Suprapubic skin (tissue), 4 donors: Measurements from ENCODE around the gene PIGQ.

Source experiments
- CTCF ChIP-seq, 2 donors: fragments of 200-600 bp in 1 of 2; fragments of 450-650 bp in 1 of 2; sonication (generic) in 1 of 2; IDR thresholded peaks; one replicate each; pipeline ENCODE4 v1.5.1; 2016 to 2019; ENCODE audit warnings: antibody characterized with exemption in 2 of 2, mild to moderate bottlenecking in 1 of 2, moderate library complexity in 1 of 2
- POLR2A ChIP-seq, 2 donors: fragments of 450-650 bp; IDR thresholded peaks; one replicate each; pipeline ENCODE4 v1.6.1; 2017; ENCODE audit warnings: antibody characterized with exemption in 2 of 2, mild to moderate bottlenecking in 2 of 2, moderate library complexity in 2 of 2
- POLR2AphosphoS5 ChIP-seq, 3 donors: sonication (generic); formaldehyde crosslinking; IDR thresholded peaks; one replicate each; pipeline ENCODE4 v1.6.1; 2017; ENCODE audit warnings: antibody characterized with exemption in 3 of 3

- TF ChIP-seq CTCF (IDR thresholded peaks at IDR 0.05) (no peak), POLR2A (IDR thresholded peaks at IDR 0.05) (no peak), POLR2AphosphoS5 (IDR thresholded peaks at IDR 0.05) (no peak)
Observed at GRCh38 chr16:555528-556473, 14.0 kb upstream of the PIGQ start.
